ENCODE results near the gene RWDD1. TPM values are rescaled to one million over a fixed set of nuclear protein-coding genes. Genes with fewer than 3 reads are reported as not detected.

The RWDD1 gene
- total and polyA plus RNA-seq, 2 donors = 67.0 to 90.6 TPM

DNA sequence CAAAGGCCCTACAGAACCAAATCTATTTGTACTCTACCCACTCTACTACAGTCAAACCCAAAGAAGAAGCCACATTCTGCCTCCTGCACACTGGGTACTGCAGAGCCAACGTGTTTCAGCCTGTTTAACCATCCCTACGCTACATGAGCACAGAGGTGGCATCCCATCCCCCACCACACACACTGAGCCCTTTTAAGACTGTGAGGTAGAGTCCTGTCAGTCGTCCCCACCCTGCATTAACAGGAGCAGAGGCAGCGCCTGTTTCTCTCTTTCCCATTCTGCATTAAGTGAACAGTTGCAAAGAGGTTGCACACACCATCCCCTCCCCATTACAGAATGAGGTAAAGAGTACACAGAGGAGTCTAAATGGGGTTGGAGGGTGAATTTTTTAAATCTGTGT, 39.8 kb downstream of the RWDD1 start:
- H3K4me3 ChIP-seq (ENCODE audit: low read length in 2 of 2) = no peak overlapping the region
- H3K27me3 ChIP-seq (ENCODE audit: control insufficient read depth in 2 of 2, insufficient read depth in 1 of 2, low read length in 1 of 2) = no peaks in the 10 kb centered on the region
- H3K9me3 ChIP-seq (ENCODE audit: control insufficient read depth in 2 of 2, insufficient read depth in 1 of 2, low read length in 1 of 2) = no peaks in the 10 kb centered on the region
- peaks cover 0 to 3% of the 10 kb centered on the region in 2 donors for H3K4me1 ChIP-seq (ENCODE audit: control insufficient read depth in 2 of 2, insufficient read depth in 2 of 2, low read length in 2 of 2)
- no peaks in the 10 kb centered on the region for H3K36me3 ChIP-seq (ENCODE audit: control insufficient read depth in 2 of 2, insufficient read depth in 2 of 2, low read length in 1 of 2)
- WGBS = 96% methylated on average over 4 of the region's 4 CpGs
- no peak for DNase-seq (ENCODE audit: low read depth in 6 of 9, low spot score in 9 of 9)
- no peak overlapping the region for H3K27ac ChIP-seq (ENCODE audit: low read depth in 1 of 2, low read length in 1 of 2)

DNA sequence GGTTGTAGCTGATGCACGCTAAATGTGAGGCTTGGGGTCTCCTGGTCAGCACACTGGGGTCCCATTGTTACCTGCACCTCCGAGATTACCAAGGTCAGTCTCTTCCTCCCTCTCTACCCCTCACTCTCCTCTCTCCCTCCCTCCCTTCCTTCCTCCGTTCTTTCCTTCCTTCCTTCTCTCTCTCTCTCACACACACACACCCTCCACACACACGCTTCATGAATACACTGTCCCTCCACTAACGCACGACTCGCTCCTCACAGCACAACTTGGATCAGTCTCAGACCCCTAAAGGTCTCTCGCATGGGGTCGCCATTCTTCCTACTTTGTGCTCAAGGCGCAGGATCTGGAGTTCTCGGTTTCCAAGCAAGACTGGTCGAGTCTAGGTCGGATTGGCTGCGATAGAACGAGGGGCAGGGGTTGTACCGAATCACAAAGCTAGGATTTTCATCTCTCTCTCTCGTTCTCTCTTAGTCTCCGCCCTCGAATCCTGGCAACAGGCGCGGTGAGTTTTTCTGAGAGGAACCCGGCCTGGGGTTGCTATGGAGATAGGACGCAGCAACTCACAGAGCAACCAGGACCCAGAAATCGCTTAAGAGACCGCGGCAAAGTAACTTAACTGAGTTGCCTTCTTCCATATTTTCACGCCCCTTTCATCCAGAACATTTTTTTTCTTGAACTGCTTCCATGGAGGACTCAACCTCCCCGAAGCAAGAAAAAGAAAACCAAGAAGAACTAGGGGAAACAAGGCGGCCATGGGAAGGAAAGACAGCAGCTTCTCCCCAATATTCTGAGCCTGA, 44.8 kb downstream of the RWDD1 start, which contains the start of gene RSPH4A:
Gene RSPH4A, plus strand, starts transcription at position 543 of the 800 bp plus-strand sequence. Its CDS starts 145 bp downstream, at position 688.
- H3K27ac ChIP-seq (ENCODE audit: low read depth in 1 of 2, low read length in 1 of 2) = no peak within 1 kb of the TSS
- H3K4me3 ChIP-seq (ENCODE audit: low read length in 2 of 2) = peak within 1 kb of the TSS; percentile 41 to 51
- H3K36me3 ChIP-seq (ENCODE audit: control insufficient read depth in 2 of 2, insufficient read depth in 2 of 2, low read length in 1 of 2) = no peaks in the 10 kb centered on the region
- no peaks in the 10 kb centered on the region for H3K9me3 ChIP-seq (ENCODE audit: control insufficient read depth in 2 of 2, insufficient read depth in 1 of 2, low read length in 1 of 2)
- peak; percentile 60 to 89 (median 71) for DNase-seq (ENCODE audit: low read depth in 6 of 9, low spot score in 9 of 9)
- under 1% methylated on average over 29 of the region's 29 CpGs for WGBS
- peaks cover 0 to 9% of the 10 kb centered on the region in 2 donors for H3K27me3 ChIP-seq (ENCODE audit: control insufficient read depth in 2 of 2, insufficient read depth in 1 of 2, low read length in 1 of 2)
- peaks cover 3 to 8% of the 10 kb centered on the region in 2 donors for H3K4me1 ChIP-seq (ENCODE audit: control insufficient read depth in 2 of 2, insufficient read depth in 2 of 2, low read length in 2 of 2)

DNA sequence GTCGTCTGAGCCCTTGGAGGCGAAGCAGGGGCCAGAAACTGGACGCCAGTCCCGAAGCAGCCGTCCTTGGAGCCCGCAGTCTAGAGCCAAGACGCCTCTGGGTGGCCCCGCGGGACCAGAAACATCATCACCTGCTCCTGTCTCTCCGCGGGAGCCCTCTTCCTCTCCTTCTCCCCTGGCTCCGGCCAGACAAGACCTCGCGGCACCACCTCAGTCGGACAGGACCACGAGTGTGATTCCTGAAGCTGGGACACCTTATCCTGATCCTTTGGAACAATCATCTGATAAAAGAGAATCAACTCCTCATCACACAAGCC, 45.4 kb downstream of the RWDD1 start:
- Histone ChIP-seq H3K4me1 (ENCODE audit: control insufficient read depth in 2 of 2, insufficient read depth in 2 of 2, low read length in 2 of 2) (peaks cover 3 to 8% of the 10 kb centered on the region in 2 donors), H3K27ac (ENCODE audit: low read depth in 1 of 2, low read length in 1 of 2) (no peak overlapping the region), H3K9me3 (ENCODE audit: control insufficient read depth in 2 of 2, insufficient read depth in 1 of 2, low read length in 1 of 2) (no peaks in the 10 kb centered on the region), H3K36me3 (ENCODE audit: control insufficient read depth in 2 of 2, insufficient read depth in 2 of 2, low read length in 1 of 2) (no peaks in the 10 kb centered on the region), H3K4me3 (ENCODE audit: low read length in 2 of 2) (peak overlapping the region; percentile 41 to 51), H3K27me3 (ENCODE audit: control insufficient read depth in 2 of 2, insufficient read depth in 1 of 2, low read length in 1 of 2) (peaks cover 0 to 9% of the 10 kb centered on the region in 2 donors)
- WGBS = under 1% methylated on average over 16 of the region's 16 CpGs
- no peak for DNase-seq (ENCODE audit: low read depth in 6 of 9, low spot score in 9 of 9)

DNA sequence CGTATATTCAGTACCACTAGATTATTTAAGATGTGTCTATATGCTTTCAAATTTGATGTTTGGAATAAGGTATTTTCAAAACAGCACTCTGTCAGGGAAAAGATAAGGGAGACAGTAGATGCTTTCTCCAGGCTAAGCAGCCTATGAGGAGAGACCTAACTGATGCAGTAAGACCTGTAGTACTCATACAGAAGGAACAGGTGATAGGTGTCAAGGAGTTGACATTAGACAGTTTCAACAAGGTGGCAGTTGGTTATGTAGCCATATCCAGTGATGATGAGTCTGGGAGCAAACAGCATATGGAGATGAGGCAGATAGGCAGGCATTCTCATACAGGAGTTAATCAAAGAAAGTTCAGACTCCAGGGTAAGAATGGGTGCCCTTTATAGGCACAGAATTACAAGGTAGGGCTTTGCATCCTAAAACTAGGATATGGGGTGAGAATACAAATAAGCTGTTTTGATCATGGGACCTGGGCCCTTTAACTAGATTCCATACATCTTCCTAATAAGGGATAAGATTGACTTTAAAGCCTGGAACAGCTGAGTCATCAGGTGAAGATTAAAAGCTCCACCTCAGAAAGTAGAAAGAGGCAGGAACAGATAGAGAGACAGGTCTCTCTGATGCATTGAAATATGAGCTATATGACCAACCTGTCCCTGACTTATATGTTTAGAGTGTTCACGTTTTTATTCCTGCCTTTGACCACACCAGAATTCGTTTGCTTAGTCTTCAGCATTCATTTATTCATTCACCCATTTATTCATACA, 52.9 kb downstream of the RWDD1 start:
- 85% methylated on average over 3 of the region's 3 CpGs for WGBS

DNA sequence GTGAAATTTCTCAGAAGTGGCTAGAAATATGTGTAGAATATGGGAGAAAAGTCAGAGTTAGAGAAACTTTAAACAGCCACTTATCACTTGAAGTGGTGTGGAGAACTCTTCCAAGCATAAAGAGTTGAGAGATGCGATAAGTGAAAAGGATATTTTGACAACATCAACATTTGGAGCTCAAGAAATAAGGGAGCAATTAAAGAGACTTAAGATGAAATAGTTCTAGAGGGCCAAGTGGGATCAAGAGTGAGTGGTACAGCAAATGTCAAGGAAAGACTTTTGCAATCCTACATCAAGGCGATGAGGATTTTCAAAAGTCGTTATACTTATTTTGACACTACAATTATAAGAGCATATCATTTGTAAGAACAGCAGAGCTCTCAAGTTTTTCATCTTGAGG, 54.6 kb downstream of the RWDD1 start:
- Histone ChIP-seq H3K36me3 (ENCODE audit: control insufficient read depth in 2 of 2, insufficient read depth in 2 of 2, low read length in 1 of 2) (no peaks in the 10 kb centered on the region), H3K4me3 (ENCODE audit: low read length in 2 of 2) (no peak overlapping the region), H3K9me3 (ENCODE audit: control insufficient read depth in 2 of 2, insufficient read depth in 1 of 2, low read length in 1 of 2) (no peaks in the 10 kb centered on the region), H3K4me1 (ENCODE audit: control insufficient read depth in 2 of 2, insufficient read depth in 2 of 2, low read length in 2 of 2) (peaks cover 0 to 8% of the 10 kb centered on the region in 2 donors), H3K27me3 (ENCODE audit: control insufficient read depth in 2 of 2, insufficient read depth in 1 of 2, low read length in 1 of 2) (no peaks in the 10 kb centered on the region), H3K27ac (ENCODE audit: low read depth in 1 of 2, low read length in 1 of 2) (no peak overlapping the region)
- 99% methylated on average over 3 of the region's 3 CpGs for WGBS
- DNase-seq (ENCODE audit: low read depth in 6 of 9, low spot score in 9 of 9) = no peak

More for the DNA sequence above, 52.9 kb downstream of the RWDD1 start:
- Histone ChIP-seq H3K36me3 (ENCODE audit: control insufficient read depth in 2 of 2, insufficient read depth in 2 of 2, low read length in 1 of 2) (no peaks in the 10 kb centered on the region), H3K9me3 (ENCODE audit: control insufficient read depth in 2 of 2, insufficient read depth in 1 of 2, low read length in 1 of 2) (no peaks in the 10 kb centered on the region), H3K27ac (ENCODE audit: low read depth in 1 of 2, low read length in 1 of 2) (no peak overlapping the region), H3K4me1 (ENCODE audit: control insufficient read depth in 2 of 2, insufficient read depth in 2 of 2, low read length in 2 of 2) (no peaks in the 10 kb centered on the region), H3K27me3 (ENCODE audit: control insufficient read depth in 2 of 2, insufficient read depth in 1 of 2, low read length in 1 of 2) (no peaks in the 10 kb centered on the region), H3K4me3 (ENCODE audit: low read length in 2 of 2) (no peak overlapping the region)
- DNase-seq (ENCODE audit: low read depth in 6 of 9, low spot score in 9 of 9) = no peak

DNA sequence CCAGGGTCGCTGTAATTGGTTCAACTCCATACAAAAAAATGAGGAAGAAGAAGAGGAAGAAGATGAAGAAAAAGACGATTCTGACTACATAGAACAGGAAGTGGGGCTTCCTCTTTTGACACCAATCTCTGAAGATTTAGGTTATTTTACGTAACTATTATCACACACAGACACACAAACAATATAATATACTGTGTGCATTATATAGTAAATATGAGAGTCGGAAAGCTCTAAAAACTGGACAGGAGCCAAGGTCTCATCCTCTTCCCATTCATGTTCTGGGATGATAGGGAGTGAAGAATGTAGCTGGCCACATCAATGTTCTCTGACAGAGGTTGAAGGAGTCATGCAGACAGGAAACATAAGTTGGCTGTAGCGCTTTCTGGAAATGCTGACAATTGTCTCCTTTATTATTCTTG, 58.3 kb downstream of the RWDD1 start:
- WGBS = 61% methylated on average over 5 of the region's 5 CpGs
- peak overlapping the region in 1 of 2 donors; percentile 51 for H3K27ac ChIP-seq (ENCODE audit: low read depth in 1 of 2, low read length in 1 of 2)

DNA sequence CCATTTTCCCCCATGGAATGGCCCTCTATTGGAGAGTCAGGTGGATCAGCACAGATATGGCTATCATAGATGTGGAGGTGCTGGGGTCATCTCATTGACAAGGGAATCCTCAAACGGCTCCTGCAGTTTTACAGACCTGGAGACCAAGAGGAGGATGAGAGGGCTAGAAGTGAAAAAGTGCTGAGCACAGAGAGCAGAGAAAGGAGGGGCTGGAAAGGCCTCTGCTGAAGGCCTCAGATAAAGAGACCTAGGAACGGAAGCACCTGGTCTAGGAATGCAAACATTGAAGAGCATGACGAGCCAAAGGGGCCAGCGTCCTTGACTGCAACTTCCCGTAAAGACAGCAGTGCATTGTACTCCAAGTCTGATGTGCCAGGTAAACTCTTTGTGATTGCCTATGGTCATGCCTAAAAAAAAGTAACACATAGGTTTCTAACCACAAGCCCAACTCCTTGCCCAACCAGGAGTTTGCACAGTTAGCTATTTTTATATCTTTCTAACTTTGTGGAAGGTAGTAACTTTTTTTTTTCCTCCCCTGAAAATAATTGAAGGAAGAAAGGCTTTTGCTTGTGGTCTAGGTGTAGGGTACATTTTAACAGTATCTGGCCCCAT, 60.2 kb downstream of the RWDD1 start:
- no peaks in the 10 kb centered on the region for H3K27me3 ChIP-seq (ENCODE audit: control insufficient read depth in 2 of 2, insufficient read depth in 1 of 2, low read length in 1 of 2)
- H3K36me3 ChIP-seq (ENCODE audit: control insufficient read depth in 2 of 2, insufficient read depth in 2 of 2, low read length in 1 of 2) = peaks cover 0 to 5% of the 10 kb centered on the region in 2 donors
- H3K4me3 ChIP-seq (ENCODE audit: low read length in 2 of 2) = no peak overlapping the region
- H3K27ac ChIP-seq (ENCODE audit: low read depth in 1 of 2, low read length in 1 of 2) = peak overlapping the region; percentile 3 to 88
- H3K4me1 ChIP-seq (ENCODE audit: control insufficient read depth in 2 of 2, insufficient read depth in 2 of 2, low read length in 2 of 2) = peaks cover 6 to 24% of the 10 kb centered on the region in 2 donors
- WGBS = 16% methylated on average over 5 of the region's 5 CpGs
- no peaks in the 10 kb centered on the region for H3K9me3 ChIP-seq (ENCODE audit: control insufficient read depth in 2 of 2, insufficient read depth in 1 of 2, low read length in 1 of 2)
- DNase-seq (ENCODE audit: low read depth in 6 of 9, low spot score in 9 of 9) = peak; percentile 53 to 90 (median 74)

More for the DNA sequence above, 58.3 kb downstream of the RWDD1 start:
- peaks cover 6 to 24% of the 10 kb centered on the region in 2 donors for H3K4me1 ChIP-seq (ENCODE audit: control insufficient read depth in 2 of 2, insufficient read depth in 2 of 2, low read length in 2 of 2)
- H3K27me3 ChIP-seq (ENCODE audit: control insufficient read depth in 2 of 2, insufficient read depth in 1 of 2, low read length in 1 of 2) = no peaks in the 10 kb centered on the region
- peaks cover 0 to 5% of the 10 kb centered on the region in 2 donors for H3K36me3 ChIP-seq (ENCODE audit: control insufficient read depth in 2 of 2, insufficient read depth in 2 of 2, low read length in 1 of 2)
- no peak overlapping the region for H3K4me3 ChIP-seq (ENCODE audit: low read length in 2 of 2)
- no peaks in the 10 kb centered on the region for H3K9me3 ChIP-seq (ENCODE audit: control insufficient read depth in 2 of 2, insufficient read depth in 1 of 2, low read length in 1 of 2)
- DNase-seq (ENCODE audit: low read depth in 6 of 9, low spot score in 9 of 9) = peak in 1 of 9 donors; percentile 34

DNA sequence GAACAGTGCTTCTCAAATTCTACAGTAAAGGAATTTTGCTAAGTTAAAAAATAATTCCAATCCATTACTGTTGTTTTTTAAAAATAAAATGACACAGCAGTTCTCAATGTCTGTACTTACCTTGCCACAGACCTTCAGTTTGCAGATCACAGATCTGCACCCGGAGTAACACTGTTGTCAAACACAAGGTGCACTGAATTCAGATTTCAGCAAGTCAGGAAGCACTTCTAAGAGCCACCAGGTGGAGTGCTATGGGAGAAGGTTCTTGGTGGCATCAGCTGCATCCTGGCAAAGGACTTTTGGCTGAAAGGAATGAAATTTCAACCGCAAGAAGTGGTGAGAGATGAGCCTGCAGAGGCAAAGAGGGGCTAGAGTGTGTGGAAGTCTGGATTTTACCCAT, 62.4 kb downstream of the RWDD1 start:
- Histone ChIP-seq H3K4me3 (ENCODE audit: low read length in 2 of 2) (no peak overlapping the region), H3K9me3 (ENCODE audit: control insufficient read depth in 2 of 2, insufficient read depth in 1 of 2, low read length in 1 of 2) (no peaks in the 10 kb centered on the region), H3K27ac (ENCODE audit: low read depth in 1 of 2, low read length in 1 of 2) (no peak overlapping the region), H3K27me3 (ENCODE audit: control insufficient read depth in 2 of 2, insufficient read depth in 1 of 2, low read length in 1 of 2) (no peaks in the 10 kb centered on the region), H3K36me3 (ENCODE audit: control insufficient read depth in 2 of 2, insufficient read depth in 2 of 2, low read length in 1 of 2) (peaks cover 0 to 5% of the 10 kb centered on the region in 2 donors), H3K4me1 (ENCODE audit: control insufficient read depth in 2 of 2, insufficient read depth in 2 of 2, low read length in 2 of 2) (peaks cover 6 to 24% of the 10 kb centered on the region in 2 donors)
- WGBS = 41% methylated on average over 2 of the region's 2 CpGs
- peak in 2 of 9 donors; percentile 40 to 64 for DNase-seq (ENCODE audit: low read depth in 6 of 9, low spot score in 9 of 9)

All from thymus (tissue), 11 donors.